OCI-LY3 (cell line): ENCODE measurements around the gene CHMP4A.
"Not testable (repeated sequence)": the region's sequence is repeated elsewhere in the genome, so short reads cannot be mapped to it uniquely, and the experiment has no call there.

ENCODE experiments used
- H2AFZ ChIP-seq: fragments of 200-600, 300-600 bp; shearing (Covaris generic); 2 replicates; pipeline ENCODE4 v1.6.0; 2014; ENCODE audit warnings: antibody characterized with exemption, low read depth, low read length
- H3K27ac ChIP-seq: fragments of 200-600, 300-600 bp; sonication (generic); 2 replicates; pipeline ENCODE4 v1.5.1; 2014; ENCODE audit warnings: mild to moderate bottlenecking, low read length, moderate library complexity, mixed read lengths
- H3K27me3 ChIP-seq: fragments of 200-600, 300-600 bp; sonication (generic); 2 replicates; pipeline ENCODE4 v1.6.1; 2014; ENCODE audit warnings: low read depth, low read length, mixed read lengths
- H3K36me3 ChIP-seq: fragments of 200-600, 300-600 bp; sonication (generic); replicated peaks from 2 replicates; pipeline ENCODE3; 2014; ENCODE audit warnings: low read depth, low read length, mixed read lengths
- H3K4me1 ChIP-seq: fragments of 300-600, 200-600 bp; sonication (generic); 2 replicates; pipeline ENCODE4 v1.6.1; 2014; ENCODE audit warnings: low read length, mixed read lengths
- H3K4me2 ChIP-seq: fragments of 200-600, 300-600 bp; sonication (generic); 2 replicates; pipeline ENCODE4 v1.6.1; 2014; ENCODE audit warnings: low read length, mixed read lengths
- H3K4me3 ChIP-seq: fragments of 300-600, 200-600 bp; sonication (generic); 2 replicates; pipeline ENCODE4 v1.5.1; 2014; ENCODE audit warnings: antibody characterized with exemption, mild to moderate bottlenecking, low read length, moderate library complexity
- H3K79me2 ChIP-seq: fragments of 300-600, 200-600 bp; shearing (Covaris generic); 2 replicates; pipeline ENCODE4 v1.6.1; 2014; ENCODE audit warnings: mild to moderate bottlenecking, low read length, mixed read lengths
- H3K9ac ChIP-seq: fragments of 300-600, 200-600 bp; shearing (Covaris generic); 2 replicates; pipeline ENCODE4 v1.6.0; 2014; ENCODE audit warnings: mild to moderate bottlenecking, low read length, moderate library complexity
- H3K9me3 ChIP-seq: fragments of 200-600, 300-600 bp; shearing (Covaris generic); 2 replicates; pipeline ENCODE4 v1.6.1; 2014; ENCODE audit warnings: low read length, mixed read lengths; ENCODE audit not compliant: insufficient read depth
- H4K20me1 ChIP-seq: fragments of 200-600, 300-600 bp; sonication (generic); 2 replicates; pipeline ENCODE4 v1.6.1; 2016; ENCODE audit warnings: low read length, mixed read lengths; ENCODE audit not compliant: insufficient read depth
- EZH2phosphoT487 ChIP-seq: fragments of 200-600 bp; shearing (Covaris generic); IDR thresholded peaks from 2 replicates; pipeline ENCODE4 v1.6.1; 2018; ENCODE audit warnings: antibody characterized with exemption, mixed run types, low read depth
- TF ChIP-seq, protein P1 (sequence below): fragments of 200-600, 300-600 bp; sonication (generic); IDR thresholded peaks from 2 replicates; pipeline ENCODE4 v1.5.1; 2014; ENCODE audit warnings: antibody characterized with exemption, low read length, low read depth

The CHMP4A gene

DNA sequence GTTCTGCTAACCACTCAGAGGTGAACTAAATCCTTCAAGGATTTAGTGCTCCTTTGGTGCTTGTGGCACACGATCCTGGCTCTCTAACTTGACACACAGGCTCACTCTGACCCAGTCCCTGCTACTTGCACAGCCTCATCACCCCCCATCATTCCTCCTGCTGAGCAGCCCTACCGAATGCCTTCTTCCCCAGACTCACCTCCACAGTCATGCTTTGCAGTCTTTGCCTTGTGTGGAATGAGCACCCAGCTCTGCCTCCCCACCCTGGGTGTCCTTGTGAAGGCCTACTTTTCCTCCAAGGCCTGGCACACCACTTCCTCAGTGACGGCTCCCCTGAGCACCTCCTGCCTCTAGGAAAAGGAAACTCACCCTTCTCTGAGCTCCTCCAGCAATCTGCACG lies 37.1 kb upstream of the CHMP4A start:
- Histone ChIP-seq H3K36me3 (no peaks in the 10 kb centered on the region), H3K79me2 (no peaks in the 10 kb centered on the region), H3K27me3 (no peaks in the 10 kb centered on the region), H3K4me3 (no peak overlapping the region), H3K9ac (no peak overlapping the region), H3K9me3 (no peaks in the 10 kb centered on the region), H4K20me1 (no peaks in the 10 kb centered on the region), H2AFZ (no peak overlapping the region), H3K4me2 (no peak overlapping the region), H3K27ac (no peak overlapping the region), H3K4me1 (peaks cover 30% of the 10 kb centered on the region)
- no peak for TF ChIP-seq EZH2phosphoT487
- TF ChIP-seq, protein P1, sequence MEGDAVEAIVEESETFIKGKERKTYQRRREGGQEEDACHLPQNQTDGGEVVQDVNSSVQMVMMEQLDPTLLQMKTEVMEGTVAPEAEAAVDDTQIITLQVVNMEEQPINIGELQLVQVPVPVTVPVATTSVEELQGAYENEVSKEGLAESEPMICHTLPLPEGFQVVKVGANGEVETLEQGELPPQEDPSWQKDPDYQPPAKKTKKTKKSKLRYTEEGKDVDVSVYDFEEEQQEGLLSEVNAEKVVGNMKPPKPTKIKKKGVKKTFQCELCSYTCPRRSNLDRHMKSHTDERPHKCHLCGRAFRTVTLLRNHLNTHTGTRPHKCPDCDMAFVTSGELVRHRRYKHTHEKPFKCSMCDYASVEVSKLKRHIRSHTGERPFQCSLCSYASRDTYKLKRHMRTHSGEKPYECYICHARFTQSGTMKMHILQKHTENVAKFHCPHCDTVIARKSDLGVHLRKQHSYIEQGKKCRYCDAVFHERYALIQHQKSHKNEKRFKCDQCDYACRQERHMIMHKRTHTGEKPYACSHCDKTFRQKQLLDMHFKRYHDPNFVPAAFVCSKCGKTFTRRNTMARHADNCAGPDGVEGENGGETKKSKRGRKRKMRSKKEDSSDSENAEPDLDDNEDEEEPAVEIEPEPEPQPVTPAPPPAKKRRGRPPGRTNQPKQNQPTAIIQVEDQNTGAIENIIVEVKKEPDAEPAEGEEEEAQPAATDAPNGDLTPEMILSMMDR: no peak

GRCh38 chr14:24249230-24250021 lies 36.1 kb upstream of the CHMP4A start:
- Histone ChIP-seq H3K9me3 (no peaks in the 10 kb centered on the region), H3K27ac (no peak overlapping the region), H3K36me3 (no peaks in the 10 kb centered on the region), H3K4me2 (no peak overlapping the region), H3K4me1 (peaks cover 30% of the 10 kb centered on the region), H4K20me1 (no peaks in the 10 kb centered on the region), H3K9ac (no peak overlapping the region), H3K4me3 (no peak overlapping the region), H3K79me2 (no peaks in the 10 kb centered on the region), H3K27me3 (no peaks in the 10 kb centered on the region), H2AFZ (no peak overlapping the region)
- TF ChIP-seq EZH2phosphoT487: no peak
- TF ChIP-seq, protein P1: no peak

DNA sequence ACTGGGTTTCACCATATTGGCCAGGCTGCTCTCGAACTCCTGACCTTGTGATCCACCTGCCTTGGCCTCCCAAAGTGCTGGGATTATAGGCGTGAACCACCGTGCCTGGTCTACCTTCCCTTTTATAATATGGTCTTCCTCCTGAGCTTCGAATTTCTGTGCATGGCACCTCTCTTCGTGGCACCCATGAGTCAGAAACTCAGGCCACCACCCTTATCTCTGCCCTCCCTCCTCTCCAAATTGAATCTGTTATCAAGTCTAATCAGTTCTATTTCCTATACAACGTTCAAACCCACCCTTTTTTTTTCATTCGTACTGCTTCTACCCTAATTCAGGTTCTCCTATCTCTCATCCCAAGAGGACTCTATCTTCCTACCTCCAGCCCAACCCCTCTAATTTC lies 34.1 kb upstream of the CHMP4A start:
- H3K4me1 ChIP-seq: peaks cover 36% of the 10 kb centered on the region

GRCh38 chr14:24246765-24247212 lies 33.5 kb upstream of the CHMP4A start:
- peaks cover 2% of the 10 kb centered on the region; the same call in 1 of the 2 replicates for H4K20me1 ChIP-seq
- H3K36me3 ChIP-seq: no peaks in the 10 kb centered on the region
- peak overlapping the region; percentile 25; the same call in 1 of the 2 replicates for H3K9ac ChIP-seq
- no peaks in the 10 kb centered on the region for H3K79me2 ChIP-seq
- peak overlapping the region; percentile 28 for H3K4me3 ChIP-seq
- peak overlapping the region; percentile 53 for H3K4me2 ChIP-seq
- peaks cover 37% of the 10 kb centered on the region for H3K4me1 ChIP-seq
- peak overlapping the region; percentile 23; the same call in 1 of the 2 replicates for H2AFZ ChIP-seq
- TF ChIP-seq, protein P1: no peak
- no peak for TF ChIP-seq EZH2phosphoT487
- H3K27me3 ChIP-seq: no peaks in the 10 kb centered on the region
- no peaks in the 10 kb centered on the region for H3K9me3 ChIP-seq
- peak overlapping the region; percentile 24; the same call in 1 of the 2 replicates for H3K27ac ChIP-seq

More for the DNA sequence above, 34.1 kb upstream of the CHMP4A start:
- H3K27me3 ChIP-seq: no peaks in the 10 kb centered on the region
- no peaks in the 10 kb centered on the region for H3K79me2 ChIP-seq
- no peaks in the 10 kb centered on the region for H4K20me1 ChIP-seq
- H3K27ac ChIP-seq: no peak overlapping the region
- no peak for TF ChIP-seq EZH2phosphoT487
- TF ChIP-seq, protein P1: no peak
- H2AFZ ChIP-seq: no peak overlapping the region
- H3K4me2 ChIP-seq: 0 out of 2 replicates have a peak overlapping the region, but pooled peaks have one; percentile 5
- H3K9ac ChIP-seq: no peak overlapping the region
- no peak overlapping the region for H3K4me3 ChIP-seq
- H3K36me3 ChIP-seq: no peaks in the 10 kb centered on the region
- H3K9me3 ChIP-seq: no peaks in the 10 kb centered on the region

GRCh38 chr14:24245350-24245749 lies 32.1 kb upstream of the CHMP4A start:
- not testable (repeated sequence) for H3K79me2 ChIP-seq, H3K4me3 ChIP-seq, H4K20me1 ChIP-seq, H3K9me3 ChIP-seq, H3K27ac ChIP-seq, H3K36me3 ChIP-seq, H2AFZ ChIP-seq, H3K9ac ChIP-seq, H3K4me2 ChIP-seq, H3K27me3 ChIP-seq
- H3K4me1 ChIP-seq: peaks cover 31% of the 10 kb centered on the region
